Panc1 (cell line): ENCODE results near the gene CYB5R2. TPM values are rescaled to one million over a fixed set of nuclear protein-coding genes. Genes with fewer than 3 reads are reported as not detected.

ENCODE experiments used
- ATAC-seq: fragments of 200-7000 bp; cut with Tn5 transposase; 2 replicates; pipeline ENCODE4 v1.9.1; 2020; ENCODE audit warnings: mild to moderate bottlenecking, moderate library complexity
- BruUV-seq: library from RNA; stranded (reverse); fragments of 400-500 nt; replicated peaks from 2 replicates; lab custom pipeline; 2021; lab: Mats Ljungman, UMichigan
- CTCF ChIA-PET: fragments of 300-600 bp; sonication (Branson Sonifier 250); formaldehyde crosslinking; loops from one replicate; lab custom pipeline; 2022; ENCODE audit warnings: antibody characterized with exemption; lab: Charles Lee
- POLR2A ChIA-PET: fragments of 300-600 bp; sonication (Branson Sonifier 250); formaldehyde crosslinking; loops from one replicate; lab custom pipeline; 2022; ENCODE audit warnings: antibody characterized with exemption; lab: Charles Lee
- DNase-seq: peaks from one replicate; pipeline ENCODE4 v3.0.0-alpha.2; 2010; ENCODE audit warnings: low read depth, low spot score
- H3K27ac ChIP-seq: 2 replicates; pipeline ENCODE4 v1.5.1; 2011; ENCODE audit warnings: mild to moderate bottlenecking, low read length, inconsistent platforms
- H3K27me3 ChIP-seq: fragments of 200-500 bp; sonication (Bioruptor generic); 2 replicates; pipeline ENCODE4 v1.6.0; 2014; ENCODE audit warnings: low read length, inconsistent platforms; ENCODE audit not compliant: control insufficient read depth, insufficient read depth
- H3K36me3 ChIP-seq: fragments of 200-500 bp; sonication (Bioruptor generic); 2 replicates; pipeline ENCODE4 v1.5.1; 2014; ENCODE audit warnings: inconsistent platforms, mild to moderate bottlenecking, low read length, moderate library complexity; ENCODE audit not compliant: control insufficient read depth, insufficient read depth
- H3K4me1 ChIP-seq: 2 replicates; pipeline ENCODE4 v1.5.1; 2011; ENCODE audit warnings: inconsistent platforms, mild to moderate bottlenecking, low read length, moderate library complexity; ENCODE audit not compliant: control insufficient read depth, insufficient read depth
- H3K4me3 ChIP-seq, 2 experiments: 2 replicates each; pipeline ENCODE4 v1.5.1; 2011 to 2012; ENCODE audit warnings: low read depth in 2 of 2, low read length in 2 of 2, mild to moderate bottlenecking in 2 of 2, inconsistent platforms in 1 of 2, moderate library complexity in 1 of 2
- H3K9me3 ChIP-seq: fragments of 200-500 bp; sonication (Bioruptor generic); 2 replicates; pipeline ENCODE4 v1.5.1; 2014; ENCODE audit warnings: low read depth, mild to moderate bottlenecking, inconsistent platforms, low read length, moderate library complexity; ENCODE audit not compliant: control insufficient read depth, insufficient read depth
- POLR2AphosphoS5 ChIP-seq: IDR thresholded peaks from 2 replicates; pipeline ENCODE4 v1.6.1; 2012; ENCODE audit warnings: mild to moderate bottlenecking, low read depth, low read length, moderate library complexity
- REST ChIP-seq, 2 experiments: IDR thresholded peaks; 2 replicates each; pipeline ENCODE4 v1.6.1; 2011 to 2012; ENCODE audit warnings: low read depth in 2 of 2, control low read depth in 1 of 2, low read length in 1 of 2, mild to moderate bottlenecking in 1 of 2, moderate library complexity in 1 of 2; ENCODE audit not compliant: insufficient read depth in 1 of 2
- SIN3A ChIP-seq: IDR thresholded peaks from 2 replicates; pipeline ENCODE4 v1.6.1; 2012; ENCODE audit warnings: low read depth, mild to moderate bottlenecking, low read length, moderate library complexity, borderline replicate concordance; ENCODE audit not compliant: insufficient read depth
- TCF7L2 ChIP-seq: IDR thresholded peaks from 2 replicates; pipeline ENCODE4 v1.6.1; 2011; ENCODE audit warnings: mild to moderate bottlenecking, low read depth, low read length, inconsistent platforms
- in situ Hi-C: cut with HindIII; loops from 2 replicates; pipeline ENCODE4 v1.10.0; 2016; ENCODE audit warnings: low sequenced_read_pairs, low pct_unique_long_range_greater_than_20kb
- intact Hi-C: fragments of 100-400 bp; cut with micrococcal nuclease; formaldehyde crosslinking; loops from one replicate; pipeline ENCODE4 v1.10.0; 2022; ENCODE audit not compliant: unreplicated experiment
- total RNA-seq: library from RNA; stranded (reverse); gene quantifications from one replicate; pipeline ENCODE4 v1.2.1, GENCODE V29; 2021; ENCODE audit not compliant: unreplicated experiment
- TF ChIP-seq, protein P1 (sequence below): fragments of 450-650 bp; IDR thresholded peaks from 2 replicates; pipeline ENCODE4 v1.5.1; 2017; ENCODE audit warnings: mild to moderate bottlenecking

Gene CYB5R2
- total RNA-seq, 1 experiment from 2014 or later = 46.3 TPM

DNA sequence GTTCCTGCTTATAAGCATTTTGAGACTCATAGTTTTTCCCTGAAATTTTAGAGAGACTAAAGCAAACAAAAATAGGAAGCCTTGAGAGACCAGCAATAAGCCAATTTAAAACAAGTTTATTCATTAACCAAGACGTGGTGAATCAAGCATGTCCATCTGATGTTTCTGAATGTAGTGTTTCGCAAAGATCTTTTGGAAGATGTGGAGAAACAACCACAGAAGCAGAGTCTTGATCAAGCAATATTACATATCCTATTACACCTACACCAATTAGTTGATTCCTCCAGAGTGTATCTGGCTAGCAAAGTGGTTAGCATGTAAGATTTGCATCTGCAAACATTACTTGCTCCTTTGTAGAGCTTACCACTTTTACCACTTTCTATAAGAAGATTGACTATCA is 33.1 kb upstream of the CYB5R2 start, which contains the start of gene OVCH2:
TSS of gene OVCH2 (minus strand) at position 101 of the 400 bp plus-strand sequence. CDS start at position 18, 83 bp downstream.
- ChIA-PET POLR2A (no interaction called here), CTCF (no interaction called here)
- TF ChIP-seq POLR2AphosphoS5 = no peak
- TF ChIP-seq, protein P1, sequence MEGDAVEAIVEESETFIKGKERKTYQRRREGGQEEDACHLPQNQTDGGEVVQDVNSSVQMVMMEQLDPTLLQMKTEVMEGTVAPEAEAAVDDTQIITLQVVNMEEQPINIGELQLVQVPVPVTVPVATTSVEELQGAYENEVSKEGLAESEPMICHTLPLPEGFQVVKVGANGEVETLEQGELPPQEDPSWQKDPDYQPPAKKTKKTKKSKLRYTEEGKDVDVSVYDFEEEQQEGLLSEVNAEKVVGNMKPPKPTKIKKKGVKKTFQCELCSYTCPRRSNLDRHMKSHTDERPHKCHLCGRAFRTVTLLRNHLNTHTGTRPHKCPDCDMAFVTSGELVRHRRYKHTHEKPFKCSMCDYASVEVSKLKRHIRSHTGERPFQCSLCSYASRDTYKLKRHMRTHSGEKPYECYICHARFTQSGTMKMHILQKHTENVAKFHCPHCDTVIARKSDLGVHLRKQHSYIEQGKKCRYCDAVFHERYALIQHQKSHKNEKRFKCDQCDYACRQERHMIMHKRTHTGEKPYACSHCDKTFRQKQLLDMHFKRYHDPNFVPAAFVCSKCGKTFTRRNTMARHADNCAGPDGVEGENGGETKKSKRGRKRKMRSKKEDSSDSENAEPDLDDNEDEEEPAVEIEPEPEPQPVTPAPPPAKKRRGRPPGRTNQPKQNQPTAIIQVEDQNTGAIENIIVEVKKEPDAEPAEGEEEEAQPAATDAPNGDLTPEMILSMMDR = no peak
- TF ChIP-seq TCF7L2 = no peak
- no peak for TF ChIP-seq REST (IDR thresholded peaks at IDR 0.05; ENCODE audit: insufficient read depth in 1 of 2, low read depth in 2 of 2, low read length in 1 of 2)
- TF ChIP-seq SIN3A = no peak
- no peak within 1 kb of the TSS for H3K4me3 ChIP-seq
- H3K4me1 ChIP-seq = no peaks in the 10 kb centered on the region
- H3K27me3 ChIP-seq = peaks cover 29% of the 10 kb centered on the region
- no peak for DNase-seq
- H3K9me3 ChIP-seq = no peaks in the 10 kb centered on the region
- in situ Hi-C loops = no loop called here
- H3K36me3 ChIP-seq = no peaks in the 10 kb centered on the region
- no peak within 1 kb of the TSS for H3K27ac ChIP-seq
- BruUV-seq = no TSS peak
- ATAC-seq = no peak
- intact Hi-C loops = no loop called here

DNA sequence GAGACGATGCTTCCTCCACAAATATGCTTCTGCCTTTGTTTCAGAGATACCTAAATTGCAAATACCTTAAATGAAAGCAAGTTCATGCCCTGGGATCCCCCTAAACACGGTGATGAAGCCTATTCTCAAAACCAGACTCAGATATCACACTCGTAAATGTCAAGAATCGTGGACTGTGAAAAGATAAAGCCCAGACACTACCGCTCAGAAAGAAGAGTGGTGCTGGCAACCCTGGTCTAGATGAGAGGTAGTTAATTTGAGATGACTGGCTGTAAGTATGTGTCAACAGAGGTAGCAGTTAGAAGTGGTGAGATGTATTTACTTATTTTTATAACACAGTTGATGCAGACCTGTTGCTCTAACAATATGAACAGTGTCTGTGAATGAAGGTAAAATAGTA is 30.4 kb upstream of the CYB5R2 start:
- Histone ChIP-seq H3K9me3 (no peaks in the 10 kb centered on the region), H3K36me3 (no peaks in the 10 kb centered on the region), H3K27me3 (peaks cover 35% of the 10 kb centered on the region), H3K4me3 (no peak overlapping the region), H3K4me1 (no peaks in the 10 kb centered on the region), H3K27ac (no peak overlapping the region)
- ChIA-PET CTCF (no interaction called here), POLR2A (no interaction called here)
- TF ChIP-seq POLR2AphosphoS5 (no peak), REST (IDR thresholded peaks at IDR 0.05; ENCODE audit: insufficient read depth in 1 of 2, low read depth in 2 of 2, low read length in 1 of 2) (no peak), SIN3A (no peak)
- TF ChIP-seq, protein P1 = no peak
- DNase-seq (no peak), ATAC-seq (no peak)
- in situ Hi-C loops = no loop called here
- intact Hi-C loops = no loop called here
- no TSS peak for BruUV-seq
